HG03097 (cell line): ENCODE data around the gene PHF2.

Experiments
- ATAC-seq: cut with Tn5 transposase; IDR thresholded peaks from one replicate; pipeline ENCODE4 v1.9.1; 2021; ENCODE audit not compliant: unreplicated experiment, low FRiP score

Gene PHF2

DNA sequence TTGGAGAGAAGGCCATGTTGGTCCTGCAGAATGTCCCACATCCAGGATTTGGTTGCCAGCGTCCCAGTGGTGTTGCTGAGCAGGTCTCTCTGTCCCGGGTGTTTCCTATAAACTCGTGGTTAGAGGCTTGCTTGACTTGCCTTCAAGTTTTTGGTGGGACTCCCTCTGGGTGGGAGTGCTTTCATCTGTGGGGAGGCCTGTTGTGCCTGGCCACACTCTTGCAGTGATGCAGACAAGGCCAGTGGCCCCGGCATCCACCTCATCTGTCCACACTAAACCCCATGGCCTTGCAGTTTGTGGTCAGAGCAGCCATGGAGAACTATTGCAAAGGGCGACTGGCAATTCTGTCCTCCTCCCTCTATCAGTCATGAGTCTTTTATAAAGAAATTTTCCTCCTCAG is 71.8 kb downstream of the PHF2 start:
- no peak for ATAC-seq

DNA sequence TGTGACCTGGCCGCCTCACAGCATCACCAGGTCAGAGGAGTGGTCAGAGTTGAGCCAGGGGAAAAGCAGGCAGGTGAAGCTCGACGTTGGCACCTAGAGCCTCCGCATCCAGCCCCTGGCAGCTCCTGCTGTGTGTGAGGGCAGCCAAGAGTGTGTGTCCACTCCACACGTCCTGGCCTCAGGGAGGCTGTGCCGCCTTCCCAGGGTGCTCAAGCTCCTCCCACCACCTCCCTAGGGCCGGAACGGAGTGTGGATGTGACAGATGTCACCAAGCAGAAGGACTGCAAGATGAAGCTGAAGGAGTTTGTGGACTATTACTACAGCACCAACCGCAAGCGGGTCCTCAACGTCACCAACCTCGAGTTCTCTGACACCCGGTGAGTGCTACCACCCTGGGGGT is 72.5 kb downstream of the PHF2 start:
- no peak for ATAC-seq

DNA sequence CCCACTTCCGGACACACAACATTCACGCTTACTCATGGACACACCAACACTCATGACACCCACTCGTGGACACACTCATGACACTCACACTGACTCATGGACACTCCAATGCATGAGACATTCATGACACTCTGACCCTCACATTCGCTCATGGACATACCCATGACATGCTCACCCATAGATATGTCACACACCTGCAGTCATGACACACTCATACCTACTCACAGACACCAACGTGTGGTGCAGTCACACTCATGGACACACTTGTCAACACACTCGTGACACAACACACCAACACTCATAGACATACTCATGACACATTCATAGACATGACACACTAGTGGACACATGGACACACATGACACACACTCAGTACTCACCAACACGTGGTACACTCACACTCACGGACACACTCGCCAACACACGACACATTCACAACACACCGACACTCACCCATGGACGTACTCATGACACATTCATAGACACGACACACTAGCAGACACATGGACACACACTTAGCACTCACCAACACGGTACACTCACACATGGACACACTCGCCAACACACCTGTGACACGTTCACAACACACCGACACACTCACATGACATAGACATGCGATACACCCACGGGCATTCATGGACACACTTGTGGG is 73.4 kb downstream of the PHF2 start:
- no peak for ATAC-seq

DNA sequence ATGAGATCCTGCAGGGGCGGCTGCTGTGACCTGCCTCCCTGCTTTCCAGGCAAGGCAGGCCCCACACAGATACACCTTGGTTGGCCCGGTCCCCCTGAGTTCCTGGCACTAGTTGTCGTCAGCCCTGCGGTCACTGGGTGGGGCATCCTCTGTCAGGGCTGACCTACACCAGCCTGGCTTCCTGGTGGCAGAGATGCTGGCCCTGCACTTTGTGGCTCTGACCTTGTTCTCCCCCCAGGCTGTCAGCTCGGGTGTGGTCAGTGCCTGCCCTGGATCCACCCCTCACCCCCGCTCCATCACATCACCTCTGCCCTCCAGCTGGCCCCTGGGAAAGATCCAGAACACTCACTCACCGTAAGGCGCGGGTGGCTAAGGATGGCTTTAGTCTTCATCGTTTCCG is 74.1 kb downstream of the PHF2 start:
- ATAC-seq: no peak

DNA sequence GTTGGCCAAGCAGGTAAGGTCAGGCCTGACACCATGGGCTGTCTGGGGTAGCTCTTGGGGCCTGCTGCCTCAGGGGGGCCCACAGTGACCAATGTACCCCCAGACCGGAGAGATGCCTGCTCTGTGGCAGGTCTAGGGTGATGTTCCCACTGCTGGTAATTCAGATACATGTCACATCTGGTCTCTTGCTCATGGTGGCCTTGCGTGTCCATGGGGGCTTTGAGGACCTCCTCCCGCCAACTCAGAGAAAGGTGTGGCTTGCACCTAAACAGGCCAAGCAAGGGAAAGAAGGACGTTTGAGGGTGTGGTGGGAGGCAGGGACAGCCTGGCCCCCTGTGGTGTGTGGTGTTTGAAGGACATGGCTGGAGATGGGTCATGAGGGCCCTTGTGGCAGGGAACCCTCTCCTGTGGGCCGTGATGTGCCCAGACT is 75.2 kb downstream of the PHF2 start:
- ATAC-seq: no peak

DNA sequence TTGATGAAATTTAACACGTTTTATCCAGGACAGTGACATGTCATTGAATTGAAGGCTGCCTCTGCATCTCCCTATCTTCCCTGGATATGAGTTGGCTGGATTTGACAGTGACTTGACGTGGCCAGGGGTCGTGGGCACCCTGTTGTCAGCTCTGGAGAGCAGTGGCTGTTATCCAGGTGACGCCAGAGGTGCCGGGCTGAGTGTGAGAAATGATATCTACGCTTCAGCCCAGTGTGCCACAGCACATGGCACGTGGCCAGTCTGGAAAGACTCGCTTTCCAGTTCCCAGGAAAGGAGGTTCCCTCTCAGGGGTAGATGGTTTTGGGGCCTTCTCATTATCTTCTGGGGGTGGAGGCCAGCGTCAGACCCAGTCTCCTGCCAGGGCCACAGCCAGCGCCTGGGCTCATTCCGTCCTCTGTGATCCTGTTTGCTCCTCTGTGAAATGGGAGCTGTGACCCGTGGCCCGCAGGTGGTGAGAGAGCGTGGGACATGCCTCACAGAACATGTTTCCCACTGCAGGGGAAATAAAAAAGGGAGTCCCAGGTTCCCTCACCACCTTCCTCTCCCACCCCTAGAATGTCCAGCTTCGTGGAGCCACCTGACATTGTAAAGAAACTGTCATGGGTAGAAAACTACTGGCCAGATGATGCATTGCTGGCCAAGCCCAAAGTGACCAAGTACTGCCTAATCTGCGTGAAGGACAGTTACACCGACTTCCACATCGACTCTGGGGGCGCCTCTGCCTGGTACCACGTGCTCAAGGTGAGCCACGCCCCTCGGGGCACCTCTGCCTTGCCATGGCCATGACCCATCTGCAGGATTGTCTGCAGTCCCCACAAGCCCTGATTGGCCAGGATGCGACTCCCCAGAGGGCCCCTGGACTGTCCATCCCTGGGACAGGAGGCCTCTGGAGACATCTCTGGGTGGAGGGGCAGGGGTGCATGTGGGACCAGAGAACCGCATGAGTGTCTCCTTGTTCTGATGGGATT is 76.5 kb downstream of the PHF2 start:
- no peak for ATAC-seq

DNA sequence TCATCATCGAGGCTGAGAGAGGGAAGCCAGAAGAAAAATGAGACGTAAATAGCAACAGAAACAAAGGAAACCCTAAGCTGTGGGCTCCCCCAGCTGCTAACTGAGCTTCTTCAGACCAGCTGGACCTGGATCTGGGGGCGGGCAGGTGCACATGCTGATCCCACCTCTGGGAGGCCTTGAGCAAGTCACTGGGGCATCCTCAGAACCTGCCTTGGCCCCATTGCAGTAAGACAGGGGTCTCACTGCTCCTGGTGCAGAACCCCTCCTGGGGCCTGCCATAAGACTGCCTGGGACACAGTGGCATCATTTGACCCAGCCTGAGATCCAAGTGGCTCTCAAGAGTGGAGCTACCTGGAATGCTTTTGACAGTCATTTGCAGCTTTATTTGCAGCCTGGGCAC is 77.4 kb downstream of the PHF2 start:
- ATAC-seq: no peak

DNA sequence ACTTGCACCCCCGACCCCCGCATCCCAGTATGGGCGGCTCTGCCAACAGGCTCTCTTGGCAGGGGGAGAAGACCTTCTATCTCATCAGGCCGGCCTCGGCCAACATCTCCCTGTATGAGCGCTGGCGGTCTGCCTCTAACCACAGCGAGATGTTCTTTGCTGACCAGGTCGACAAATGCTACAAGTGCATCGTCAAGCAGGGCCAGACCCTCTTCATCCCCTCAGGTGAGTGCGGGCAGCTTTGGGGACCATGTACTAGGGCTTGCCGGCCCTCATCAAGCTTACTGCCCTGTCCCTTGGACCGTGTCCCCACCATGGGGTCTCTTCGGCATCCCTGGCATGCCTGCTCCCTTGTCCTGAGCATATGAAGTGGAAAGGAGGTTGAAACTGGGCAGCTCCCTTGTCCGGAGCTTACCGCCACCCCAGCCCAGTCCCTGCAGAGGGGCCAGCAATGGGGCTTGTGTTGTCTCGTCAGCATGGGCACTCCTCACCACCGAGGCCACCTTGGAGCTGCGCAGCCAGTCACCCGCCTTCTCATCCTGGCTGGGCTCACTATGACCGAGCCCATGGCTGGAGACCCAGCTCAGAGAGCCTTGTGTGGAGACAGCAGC is 78.1 kb downstream of the PHF2 start:
- no peak for ATAC-seq

DNA sequence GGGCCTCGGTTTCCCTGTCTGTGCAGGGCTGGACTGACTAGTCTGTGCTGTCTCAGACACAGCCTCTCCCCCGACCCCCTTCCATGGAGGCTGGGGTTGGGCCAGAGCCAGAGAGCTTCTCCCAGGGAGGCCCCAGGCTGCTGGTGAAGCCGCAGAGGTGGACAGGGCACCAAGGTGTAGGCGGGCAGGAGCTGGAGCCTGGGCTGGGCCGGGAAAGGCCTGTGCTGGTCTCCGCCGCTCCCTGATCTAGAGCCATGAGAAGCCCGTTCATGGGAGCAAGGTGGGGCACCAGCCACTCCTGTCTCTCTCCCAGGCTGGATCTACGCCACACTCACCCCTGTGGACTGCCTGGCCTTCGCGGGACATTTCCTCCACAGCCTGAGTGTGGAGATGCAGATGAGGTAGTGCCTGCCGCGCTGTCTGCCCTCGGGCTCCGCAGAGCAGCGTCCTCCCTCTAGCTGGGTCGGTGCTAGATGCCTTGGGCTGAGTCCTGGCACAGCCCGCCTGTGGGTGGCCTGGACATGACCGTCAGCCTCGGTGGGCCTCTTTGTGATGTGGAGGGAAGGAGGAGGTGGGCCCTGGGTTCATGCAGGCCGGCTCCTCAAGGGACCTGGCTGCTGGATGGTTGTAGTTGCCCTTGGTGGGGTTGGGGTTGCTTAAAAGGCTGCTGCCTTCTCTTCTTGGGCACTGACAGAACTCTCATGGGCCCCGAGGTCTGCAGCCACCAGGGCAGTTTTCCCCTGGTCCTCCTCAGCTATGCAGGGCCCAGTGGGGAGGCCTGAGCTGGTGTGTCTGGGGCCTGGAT is 79.4 kb downstream of the PHF2 start:
- ATAC-seq: no peak

DNA sequence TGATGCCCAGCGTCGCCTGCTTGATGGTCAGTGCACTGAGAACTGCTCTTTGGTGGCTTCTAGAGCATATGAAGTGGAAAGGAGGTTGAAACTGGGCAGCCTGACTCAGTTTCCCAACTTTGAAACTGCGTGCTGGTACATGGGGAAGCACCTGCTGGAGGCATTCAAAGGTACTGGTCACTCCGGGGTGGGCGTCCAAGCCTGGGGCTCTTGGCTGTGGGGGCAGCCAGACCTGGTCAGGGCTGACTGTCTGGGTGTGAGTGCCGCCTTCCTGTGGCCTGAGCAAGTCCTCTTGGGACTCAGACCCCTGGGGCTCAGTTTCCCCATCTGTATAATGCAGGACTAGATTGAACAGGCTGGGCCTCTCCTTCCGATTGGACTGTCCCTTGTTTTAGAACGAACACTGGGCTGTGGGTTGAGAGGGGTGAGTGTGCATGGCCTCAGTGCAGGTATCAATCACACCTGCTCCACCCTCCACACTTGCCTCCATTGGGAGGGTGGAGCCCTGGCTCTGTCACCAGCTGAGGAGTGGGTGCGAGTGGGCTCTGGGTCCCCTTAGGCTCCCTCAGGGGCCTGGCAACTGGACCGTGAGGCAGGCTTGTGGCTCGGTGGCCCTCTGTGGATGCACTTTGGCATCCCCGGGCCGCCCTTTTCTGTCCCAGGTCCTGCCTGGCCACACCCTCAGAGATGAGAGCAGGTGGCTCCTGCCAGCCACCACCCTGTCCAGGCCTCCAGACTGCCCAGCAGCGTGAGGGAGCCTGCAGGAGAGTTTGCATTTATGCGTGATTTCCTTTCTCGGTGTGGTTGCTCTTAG is 80.2 kb downstream of the PHF2 start:
- ATAC-seq: no peak

DNA sequence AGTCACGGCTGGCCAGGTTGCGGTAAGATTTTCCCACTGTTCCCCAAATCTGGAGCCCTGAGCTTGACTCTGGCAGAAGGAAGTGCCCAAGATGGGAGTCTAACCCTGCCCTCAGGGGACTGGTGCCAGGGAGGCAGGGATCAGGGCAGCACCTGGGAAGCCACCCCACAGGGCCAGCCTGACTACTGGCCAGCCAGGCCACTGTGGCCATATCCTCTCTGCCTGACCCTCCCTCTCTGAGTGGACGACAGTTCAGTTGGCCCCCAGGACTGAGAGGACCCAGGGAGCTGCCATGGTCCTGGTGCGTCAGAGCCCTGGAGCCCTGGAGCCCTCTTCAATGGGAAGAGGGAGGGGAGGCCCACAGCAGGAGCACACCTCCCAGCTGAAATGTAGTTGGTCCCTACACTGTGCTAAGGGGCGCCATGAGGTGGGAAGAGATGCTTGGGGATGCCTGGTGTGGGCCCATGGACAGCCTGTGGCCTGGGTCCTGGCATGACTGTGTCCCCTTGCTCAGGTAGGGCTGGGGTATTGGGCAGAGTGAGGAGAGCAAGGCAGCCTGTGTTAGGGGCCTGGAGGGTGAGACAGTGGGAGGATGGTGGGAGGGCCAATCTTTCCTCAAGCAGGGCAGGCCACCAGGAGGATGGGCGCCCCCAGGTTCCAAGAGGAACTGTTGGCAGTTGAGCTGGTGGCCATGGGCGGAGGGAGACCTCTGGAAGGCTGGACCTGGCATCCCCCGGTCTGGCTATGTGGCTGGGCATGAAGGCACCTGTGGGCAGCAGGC is 81.1 kb downstream of the PHF2 start:
- ATAC-seq: no peak

DNA sequence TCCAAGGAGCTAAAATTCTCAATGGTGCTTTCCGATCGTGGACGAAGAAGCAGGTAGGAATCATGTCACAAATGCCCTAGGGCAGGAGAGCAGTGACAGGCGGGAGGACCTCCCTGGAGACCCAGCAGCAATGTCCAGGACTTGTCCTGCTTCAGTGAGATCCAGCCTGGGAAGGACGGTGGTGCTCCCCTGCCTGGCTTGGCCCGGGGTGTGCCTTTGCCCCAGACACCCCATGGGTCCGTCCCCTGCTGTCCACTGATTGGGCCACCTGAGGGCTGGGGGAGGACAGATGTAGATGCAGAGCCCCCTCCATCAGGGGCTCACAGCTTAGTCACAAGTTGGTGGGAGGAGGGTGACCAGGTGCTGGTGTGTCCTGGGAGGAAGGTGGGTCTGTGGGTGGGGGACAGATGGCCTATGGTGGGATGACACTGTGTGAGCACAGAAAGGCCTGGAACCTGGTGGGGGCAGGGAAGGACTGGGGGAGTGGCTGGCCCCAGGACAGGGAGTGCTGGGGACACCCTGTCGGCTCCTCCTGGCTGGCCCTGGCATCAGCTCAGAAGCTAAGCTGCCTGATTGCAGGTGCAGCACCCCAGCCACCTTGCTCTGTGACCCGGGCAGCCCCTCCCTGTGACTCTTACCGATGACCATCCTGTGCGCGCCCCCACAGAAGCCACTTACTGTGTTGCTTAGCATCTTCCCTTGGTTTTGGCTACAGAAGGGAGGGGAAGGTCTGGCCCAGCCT is 82.0 kb downstream of the PHF2 start:
- no peak for ATAC-seq

DNA sequence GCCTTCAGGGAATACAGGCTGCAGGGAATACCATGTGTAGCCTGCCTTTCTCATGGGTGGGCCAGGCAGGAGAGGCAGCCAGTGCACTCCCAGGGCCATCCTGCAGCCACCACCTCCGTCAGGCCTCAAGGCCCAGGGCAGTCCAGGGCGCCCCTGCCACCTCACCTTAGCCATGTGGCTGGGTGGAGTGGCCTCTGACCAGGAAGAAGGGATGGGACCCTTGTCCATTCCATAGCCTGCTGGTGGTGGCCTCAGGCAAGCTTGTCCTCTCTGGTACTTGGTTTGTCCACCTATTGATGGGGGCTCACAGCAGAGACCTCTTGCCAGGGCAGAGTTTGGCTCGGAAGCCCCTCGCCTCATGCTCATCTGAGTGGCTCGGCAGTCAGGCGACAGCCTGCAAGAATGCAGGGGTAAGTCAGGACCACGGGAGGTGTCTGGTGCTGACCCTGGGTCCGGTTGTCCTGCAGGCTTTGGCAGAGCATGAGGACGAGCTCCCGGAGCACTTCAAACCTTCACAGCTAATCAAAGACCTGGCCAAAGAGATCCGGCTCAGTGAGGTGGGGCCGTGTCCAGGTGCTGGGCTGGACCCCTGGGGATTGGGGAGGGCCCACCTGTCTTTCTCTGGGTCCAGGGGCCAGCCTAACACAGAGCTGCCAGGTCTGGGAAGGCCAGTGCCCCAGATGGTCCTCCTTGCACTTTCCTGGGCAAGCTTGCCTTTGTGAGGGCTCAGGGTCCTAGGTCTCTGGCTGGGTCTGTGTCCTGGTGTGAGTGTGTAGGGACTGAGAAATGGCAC is 82.9 kb downstream of the PHF2 start:
- ATAC-seq: no peak

DNA sequence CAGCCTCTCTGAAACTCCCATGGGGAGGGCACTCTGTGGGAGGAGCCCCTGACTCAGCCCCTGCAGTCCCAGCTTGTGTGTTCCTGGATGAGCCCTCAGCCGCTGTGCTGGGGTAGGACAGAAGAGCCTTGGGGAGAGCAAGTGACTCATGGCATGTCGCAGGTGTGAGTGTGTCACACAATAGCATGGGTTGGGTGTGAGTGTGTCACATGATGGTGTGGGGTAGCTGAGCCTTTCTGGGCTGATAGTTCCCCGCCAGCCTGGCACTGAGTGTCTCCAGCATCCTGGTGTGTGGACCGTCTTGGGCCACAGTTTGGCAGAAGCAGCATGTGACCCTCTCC is 83.4 kb downstream of the PHF2 start:
- ATAC-seq: no peak

DNA sequence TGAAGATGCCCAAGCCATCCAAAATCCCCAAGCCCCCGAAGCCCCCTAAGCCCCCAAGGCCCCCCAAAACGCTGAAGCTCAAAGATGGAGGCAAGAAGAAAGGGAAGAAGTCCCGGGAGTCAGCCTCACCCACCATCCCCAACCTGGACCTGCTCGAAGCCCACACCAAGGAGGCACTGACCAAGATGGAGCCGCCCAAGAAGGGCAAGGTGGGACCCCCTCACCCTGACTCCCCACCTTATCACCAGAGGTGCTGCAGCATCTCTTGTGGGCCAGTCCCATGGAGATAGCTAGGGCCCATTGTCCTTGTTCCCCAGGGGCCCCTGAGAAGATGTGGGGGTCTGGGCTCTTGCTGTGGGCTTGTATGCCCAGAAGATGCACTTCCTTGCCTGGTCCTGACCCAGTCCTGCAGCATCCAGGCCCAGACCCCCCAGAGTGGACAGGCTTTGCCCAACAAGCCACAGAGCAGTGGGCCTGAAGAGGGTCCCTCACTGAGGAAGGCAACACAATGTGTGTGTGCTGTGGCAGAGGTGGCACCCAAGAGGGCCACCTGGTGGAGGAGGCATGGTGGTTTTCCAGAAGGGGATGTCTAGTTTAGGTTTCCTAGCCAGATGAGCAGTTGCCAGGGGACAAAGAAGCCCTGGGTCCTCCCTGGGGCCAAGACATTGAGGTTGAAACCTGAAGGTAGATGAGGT is 84.1 kb downstream of the PHF2 start:
- ATAC-seq: no peak

DNA sequence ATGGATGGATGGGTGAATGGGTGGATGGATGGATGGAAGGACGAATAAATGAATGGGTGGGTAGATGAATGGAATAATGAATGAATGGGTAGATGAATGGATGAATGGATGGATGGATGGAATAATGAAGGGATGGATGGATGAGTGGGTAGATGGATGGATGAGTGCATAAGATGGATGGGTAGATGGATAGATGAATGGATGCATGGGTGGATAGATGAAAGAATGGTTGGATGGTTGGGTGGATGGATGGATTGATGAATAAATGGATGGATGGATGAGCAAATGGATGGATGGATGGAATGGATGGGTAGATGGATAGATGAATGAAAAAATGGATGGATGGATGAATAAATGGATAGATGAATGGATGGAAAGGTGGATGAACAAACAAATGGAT is 85.2 kb downstream of the PHF2 start:
- ATAC-seq: no peak

DNA sequence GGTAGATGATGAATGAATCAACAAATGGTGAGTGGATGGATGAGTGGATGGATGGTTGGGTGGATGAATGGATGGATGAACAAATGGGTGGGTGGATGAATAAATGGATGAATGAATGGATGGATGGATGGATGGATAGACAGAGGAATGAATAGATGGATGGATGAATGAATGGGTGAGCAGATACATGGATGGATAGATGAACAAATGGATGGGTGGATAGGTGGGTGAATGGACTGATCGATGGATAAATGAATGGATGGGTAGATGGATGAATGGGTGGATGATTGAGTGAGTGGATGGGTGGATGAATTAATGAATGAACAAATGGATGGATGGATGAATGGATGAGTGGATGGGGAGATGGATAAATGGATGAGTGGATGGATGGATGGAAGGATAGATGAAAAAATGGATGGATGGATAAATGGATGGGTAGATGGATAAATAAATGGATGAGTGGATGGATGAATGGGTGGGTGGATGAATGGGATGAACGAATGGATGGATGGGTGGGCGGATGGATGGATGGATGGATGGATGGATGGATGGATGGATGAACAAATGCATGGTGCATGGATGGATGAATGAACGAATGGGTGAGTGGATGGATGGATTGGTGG is 85.7 kb downstream of the PHF2 start:
- no peak for ATAC-seq
